Stimulated activated CD4-positive, alpha-beta T cell treated with anti-CD3 and anti-CD28 coated beads, Interleukin-2, amount 100 ng/mL, for 24 hours (primary cell): ENCODE data around the gene CFAP52.
A peak's percentile ranks its signal among the peaks of the same experiment; 100 is the strongest.
"Not testable (repeated sequence)": the region's sequence is repeated elsewhere in the genome, so short reads cannot be mapped to it uniquely, and the experiment has no call there.

Experiments used
- DNase-seq, 2 donors: peaks; one replicate each; pipeline ENCODE4 v3.0.0-alpha.2; 2020

Gene CFAP52

DNA sequence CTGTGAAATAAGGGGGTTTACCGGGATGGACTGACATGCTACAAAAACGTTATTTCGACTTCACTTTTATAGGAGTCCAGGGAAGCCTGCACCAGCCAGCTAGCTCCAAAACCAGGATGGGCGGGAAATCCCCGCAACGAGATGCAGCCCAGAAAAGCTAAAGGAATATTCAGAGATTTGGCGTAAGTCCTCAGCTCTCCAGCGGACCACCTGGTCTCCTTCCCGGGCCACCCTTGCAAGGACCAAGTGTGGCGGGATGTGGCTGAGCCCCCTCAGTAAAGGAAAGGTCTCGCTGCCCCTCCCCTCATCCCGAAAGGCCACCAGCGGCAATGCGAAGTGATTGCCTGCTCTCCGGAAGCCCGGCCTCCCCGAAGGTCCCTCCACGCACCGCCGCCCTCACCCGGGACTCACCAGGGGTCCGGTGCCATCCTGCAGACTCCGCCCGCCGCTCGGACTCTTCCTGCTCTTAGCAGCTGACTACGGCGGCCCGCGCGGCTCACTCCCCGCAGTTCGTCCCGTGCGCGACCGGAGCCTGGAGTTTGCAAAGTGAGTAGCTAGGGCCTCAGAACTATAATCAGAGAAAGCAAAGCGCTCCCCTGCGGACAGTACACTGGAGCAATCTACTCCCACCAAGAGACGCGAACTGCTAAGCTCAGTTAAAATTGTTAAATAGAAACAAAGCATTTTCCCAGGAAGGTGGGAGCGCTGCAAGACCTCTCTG is 901 bp upstream of the CFAP52 start, which contains the start of gene STX8:
STX8 (minus strand) TSS at position 440 of the 721 bp plus-strand sequence; CDS start at position 428, 12 bp downstream.
- DNase-seq, result peak; percentile 86 to 89

DNA sequence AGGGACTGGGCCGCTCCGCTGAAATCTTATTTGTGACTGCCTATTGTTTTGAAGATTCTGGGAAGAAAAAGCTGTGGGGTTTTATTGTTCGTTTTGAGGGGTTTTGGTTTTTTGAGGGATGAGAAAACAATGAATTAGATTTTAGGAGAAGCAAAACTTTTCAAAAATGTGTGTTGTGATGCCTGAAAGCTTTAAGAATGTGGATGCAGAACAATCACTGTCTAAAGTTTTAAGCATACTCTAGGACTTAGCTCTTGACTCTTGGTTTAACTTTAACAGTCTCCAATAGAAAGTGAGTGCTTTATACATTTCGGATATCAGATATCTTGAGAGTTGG is 899 bp downstream of the CFAP52 start:
- DNase-seq, result no peak

DNA sequence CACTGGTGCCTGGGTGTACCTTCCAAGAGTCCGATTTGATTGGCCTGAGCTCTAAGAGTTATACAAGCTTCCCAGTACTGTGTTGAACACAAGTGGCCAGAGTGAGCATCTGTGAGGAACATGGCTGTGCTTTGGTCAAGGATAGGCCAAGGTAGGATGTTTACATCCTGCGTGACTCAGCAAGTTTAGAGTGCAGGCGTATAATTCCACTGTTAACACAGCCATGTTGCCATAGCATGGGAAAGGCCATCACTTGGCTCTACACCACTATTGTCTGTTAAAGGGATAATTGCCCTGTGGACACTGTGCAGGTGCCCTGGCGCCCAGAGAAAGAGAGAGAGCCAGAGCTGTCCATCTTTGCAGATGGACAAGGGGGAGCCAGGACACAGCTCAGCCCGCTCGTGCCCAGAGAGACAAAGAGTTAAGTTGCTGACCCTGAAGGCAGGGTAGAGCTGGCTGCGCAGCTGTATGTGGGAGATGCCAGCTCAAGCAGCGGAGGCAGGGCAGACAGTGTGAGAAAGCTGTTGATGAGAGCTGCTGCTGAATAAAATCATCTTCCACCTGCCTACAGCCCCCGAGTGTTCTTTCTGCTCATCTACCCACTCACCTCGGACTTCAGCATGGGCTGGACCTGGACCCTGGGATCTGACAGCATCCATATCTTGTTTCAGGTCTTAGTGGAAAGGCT is 11.7 kb downstream of the CFAP52 start:
- DNase-seq, result no peak

DNA sequence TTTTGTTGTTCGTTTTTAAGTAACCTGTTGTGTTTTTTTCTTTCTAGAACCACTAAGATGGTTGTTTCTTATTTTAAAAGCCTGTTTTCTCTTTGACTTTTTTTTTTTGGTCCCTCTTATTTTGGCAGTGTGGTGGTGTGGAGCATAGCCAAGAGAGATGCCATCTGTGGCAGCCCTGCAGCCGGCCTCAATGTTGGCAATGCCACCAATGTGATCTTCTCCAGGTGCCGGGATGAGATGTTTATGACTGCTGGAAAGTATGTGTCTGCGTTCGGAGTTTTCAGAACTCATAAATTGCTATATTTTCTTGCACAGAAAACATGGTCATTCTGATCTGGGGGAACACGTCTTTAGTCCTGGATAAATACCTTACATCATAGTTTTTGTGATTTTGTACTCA is 17.6 kb downstream of the CFAP52 start:
- no peak for DNase-seq

DNA sequence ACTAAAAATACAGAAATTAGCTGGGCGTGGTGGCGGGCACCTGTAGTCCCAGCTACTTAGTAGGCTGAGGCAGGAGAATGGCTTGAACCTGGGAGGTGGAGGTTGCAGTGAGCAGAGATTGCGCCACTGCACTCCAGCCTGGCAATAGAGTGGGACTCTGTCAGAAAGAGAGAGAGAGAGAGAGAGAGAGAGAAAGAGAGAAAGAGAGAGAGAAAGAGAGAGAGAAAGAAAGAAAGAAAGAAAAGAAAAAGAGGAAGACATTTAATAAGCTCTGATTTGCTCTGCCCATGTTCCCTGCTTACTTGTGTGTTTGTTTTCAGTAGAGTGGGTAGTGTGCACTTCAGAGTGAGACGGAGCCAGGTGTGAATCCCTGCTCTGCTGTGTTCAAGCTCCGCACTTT is 21.2 kb downstream of the CFAP52 start:
- not testable (repeated sequence) for DNase-seq

DNA sequence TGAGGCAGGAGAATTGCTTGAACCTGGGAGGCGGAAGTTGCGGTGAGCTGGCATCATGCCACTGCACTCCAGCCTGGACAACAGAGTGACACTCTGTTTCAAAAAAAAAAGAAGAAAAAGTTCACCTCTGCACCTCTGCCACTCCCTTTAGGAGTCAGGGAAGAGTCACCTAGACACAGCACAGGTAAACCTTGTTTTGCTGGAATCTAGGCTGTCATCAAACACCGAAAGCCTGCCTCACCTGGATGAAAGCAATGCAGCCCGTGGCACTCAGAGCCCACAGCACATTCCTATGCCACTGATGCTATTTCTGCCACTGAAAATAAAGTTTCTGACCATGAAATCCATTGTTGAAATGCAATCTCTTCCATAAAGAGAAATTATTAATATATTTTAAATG is 22.2 kb downstream of the CFAP52 start:
- DNase-seq, result no peak

DNA sequence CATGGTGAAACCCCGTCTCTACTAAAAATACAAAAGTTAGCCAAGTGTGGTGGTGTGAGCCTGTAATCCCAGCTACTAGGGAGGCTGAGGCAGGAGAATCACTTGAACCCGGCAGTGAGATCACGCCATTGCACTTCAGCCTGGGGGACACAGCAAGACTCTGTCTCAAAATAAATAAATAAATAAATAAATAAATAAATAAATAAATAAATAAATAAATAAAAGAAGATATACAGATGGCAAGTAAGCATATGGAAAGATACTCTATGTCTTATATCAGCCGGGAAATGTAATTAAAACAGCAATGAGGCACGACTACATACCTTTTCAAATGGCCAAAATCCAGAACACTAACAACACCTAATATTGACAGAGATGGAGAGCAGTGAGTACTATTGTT is 28.1 kb downstream of the CFAP52 start:
- not testable (repeated sequence) for DNase-seq

DNA sequence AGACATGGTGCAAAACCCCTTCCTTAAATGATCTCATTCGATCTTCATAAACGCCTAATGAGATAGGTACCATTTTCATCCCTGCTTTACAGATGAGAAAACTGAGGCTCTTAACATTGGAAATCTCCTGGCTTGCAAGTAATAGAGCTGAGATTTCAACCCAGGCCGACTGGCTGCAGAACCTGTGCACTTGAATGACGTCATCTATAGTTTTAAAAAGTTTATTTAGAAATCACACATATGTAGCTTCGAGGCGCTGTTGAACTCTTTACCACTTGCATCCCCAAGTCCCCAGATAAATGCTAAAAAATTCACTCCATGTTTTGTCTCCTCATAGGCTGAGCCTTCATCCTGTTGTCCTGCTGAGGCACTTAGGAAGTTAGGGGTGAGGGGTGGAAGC is 30.0 kb downstream of the CFAP52 start:
- DNase-seq, result no peak

DNA sequence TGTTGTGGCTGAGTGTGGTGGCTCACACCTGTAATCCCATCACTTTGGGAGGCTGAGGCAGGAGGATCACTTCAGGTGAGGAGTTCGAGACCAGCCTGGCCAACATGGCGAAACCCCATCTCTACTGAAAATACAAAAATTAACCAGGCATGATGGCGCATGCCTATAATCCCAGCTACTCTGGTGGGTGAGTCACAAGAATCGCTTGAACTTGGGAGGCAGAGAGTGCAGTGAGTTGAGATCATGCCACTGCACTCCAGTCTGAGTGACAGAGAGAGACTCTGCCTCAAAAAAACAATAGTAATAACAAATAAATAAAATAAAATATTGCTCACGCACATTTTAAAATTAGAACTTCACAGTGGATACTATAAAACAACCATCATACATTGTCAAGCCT is 30.6 kb downstream of the CFAP52 start:
- not testable (repeated sequence) for DNase-seq

DNA sequence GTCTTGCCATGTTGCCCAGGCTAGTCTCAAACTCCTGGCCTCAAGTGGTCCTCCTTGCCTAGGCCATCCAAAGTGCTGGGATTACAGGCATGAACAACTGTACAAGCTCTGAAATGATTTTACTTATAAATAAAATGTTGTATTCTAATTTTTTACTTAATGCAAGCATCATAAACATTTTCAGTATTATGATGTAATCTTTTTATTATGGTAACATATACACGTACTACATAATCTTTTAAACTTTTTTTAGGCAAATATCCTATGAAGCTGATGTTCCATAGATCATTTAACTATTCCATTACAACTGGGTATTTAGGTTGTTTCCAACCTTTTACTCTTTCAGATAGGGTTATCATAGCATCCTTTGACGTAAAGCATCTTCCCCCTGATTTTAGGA is 35.1 kb downstream of the CFAP52 start:
- no peak for DNase-seq

DNA sequence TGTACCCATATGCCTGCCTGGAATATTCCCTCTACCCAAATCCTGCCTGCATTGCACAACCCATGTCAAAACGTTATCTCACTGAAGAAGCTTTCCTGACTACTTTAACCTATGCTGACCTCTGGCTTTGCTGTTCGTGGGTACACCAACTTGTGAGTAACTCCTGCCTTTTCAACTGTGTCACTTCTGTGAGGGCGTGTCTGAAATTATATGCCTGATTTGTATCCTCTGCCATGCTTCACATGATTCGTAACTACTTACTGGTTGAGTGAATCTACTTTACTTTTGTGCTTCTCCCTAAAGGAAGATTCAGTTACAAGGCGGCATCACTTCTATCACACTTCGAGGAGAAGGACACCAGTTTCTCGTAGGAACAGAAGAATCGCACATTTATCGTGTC is 35.6 kb downstream of the CFAP52 start:
- no peak for DNase-seq

DNA sequence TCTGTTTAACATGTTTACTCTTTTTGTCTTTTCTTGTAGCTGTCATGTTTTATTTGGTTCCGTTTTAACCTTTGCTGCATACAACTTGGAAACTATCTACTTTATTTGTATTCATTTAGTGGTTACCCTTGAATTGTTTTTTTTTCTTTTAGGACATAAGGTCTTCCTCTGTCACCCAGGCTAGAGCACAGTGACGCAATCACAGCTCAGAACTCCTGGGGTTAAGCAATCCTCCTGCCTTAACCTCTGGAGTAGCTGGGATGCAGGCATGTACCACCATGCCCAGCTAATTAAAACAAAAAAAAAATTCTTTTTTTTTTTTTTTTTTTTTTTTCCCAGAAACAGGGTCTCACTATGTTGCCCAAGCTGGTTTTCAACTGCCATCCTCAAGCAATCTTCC is 39.0 kb downstream of the CFAP52 start:
- no peak for DNase-seq

DNA sequence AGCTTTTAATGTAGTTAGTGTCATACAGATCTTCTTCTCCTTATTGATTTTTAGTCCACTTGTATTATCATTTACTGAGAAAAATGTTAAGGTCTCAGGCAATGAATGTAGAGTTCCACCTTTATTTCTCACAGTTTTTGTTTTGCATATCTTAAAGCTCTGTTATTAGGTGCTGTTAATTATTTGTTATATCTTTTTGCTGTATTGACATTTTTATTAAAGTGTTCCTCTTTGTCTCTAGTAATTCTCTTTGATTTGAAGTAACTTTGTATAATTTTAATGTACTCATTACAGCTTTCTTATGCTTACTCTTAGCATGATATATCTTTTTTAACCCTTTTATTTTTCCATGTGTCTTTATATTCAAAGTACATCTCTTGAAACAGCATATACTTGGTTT is 46.5 kb downstream of the CFAP52 start:
- DNase-seq, result no peak

DNA sequence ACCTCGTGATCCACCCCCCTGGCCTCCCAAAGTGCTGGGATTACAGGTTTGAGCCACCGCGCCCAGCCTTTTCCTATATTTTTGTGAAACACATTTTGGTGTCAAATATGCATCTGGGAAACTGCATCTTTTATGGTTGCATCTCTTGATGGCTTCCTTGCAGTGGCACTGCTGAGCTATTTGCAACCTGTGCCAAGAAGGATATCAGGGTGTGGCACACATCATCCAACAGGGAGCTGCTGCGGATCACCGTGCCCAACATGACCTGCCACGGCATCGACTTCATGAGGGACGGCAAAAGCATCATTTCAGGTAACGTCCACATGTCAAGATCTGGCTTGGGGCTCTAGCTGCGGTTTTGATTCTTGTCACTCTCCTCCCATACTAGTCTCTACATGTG is 52.1 kb downstream of the CFAP52 start:
- no peak for DNase-seq

DNA sequence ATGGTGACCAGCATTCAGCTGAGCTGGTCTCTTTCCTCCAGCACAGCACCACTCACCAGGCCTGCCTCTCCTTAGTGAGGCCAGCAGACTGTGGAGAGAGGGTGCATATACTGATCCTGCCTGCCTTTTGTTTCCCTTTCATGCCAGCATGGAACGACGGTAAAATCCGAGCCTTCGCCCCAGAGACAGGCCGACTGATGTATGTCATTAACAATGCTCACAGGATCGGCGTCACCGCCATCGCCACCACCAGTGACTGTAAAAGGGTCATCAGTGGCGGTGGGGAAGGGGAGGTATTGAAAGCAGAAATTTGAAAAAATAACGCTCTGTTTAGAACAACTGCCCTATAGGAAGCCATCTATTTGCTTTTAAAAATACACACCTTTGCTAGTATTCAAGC is 56.3 kb downstream of the CFAP52 start:
- no peak for DNase-seq

DNA sequence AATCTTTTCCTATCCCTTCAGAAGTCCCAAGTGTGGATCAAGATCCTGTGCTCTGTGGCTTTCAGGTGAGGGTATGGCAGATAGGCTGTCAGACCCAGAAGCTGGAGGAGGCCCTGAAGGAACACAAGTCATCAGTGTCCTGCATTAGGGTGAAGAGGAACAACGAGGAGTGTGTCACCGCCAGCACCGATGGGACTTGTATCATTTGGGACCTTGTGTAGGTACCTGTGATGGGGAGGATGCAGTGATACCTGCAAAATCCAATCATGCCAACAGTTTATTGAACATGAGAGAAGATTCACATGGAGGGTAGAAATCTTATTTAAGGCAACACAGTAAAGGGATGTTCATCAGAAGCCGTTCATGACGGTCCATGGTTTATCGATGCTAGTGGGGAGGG is 58.9 kb downstream of the CFAP52 start:
- DNase-seq, result no peak

DNA sequence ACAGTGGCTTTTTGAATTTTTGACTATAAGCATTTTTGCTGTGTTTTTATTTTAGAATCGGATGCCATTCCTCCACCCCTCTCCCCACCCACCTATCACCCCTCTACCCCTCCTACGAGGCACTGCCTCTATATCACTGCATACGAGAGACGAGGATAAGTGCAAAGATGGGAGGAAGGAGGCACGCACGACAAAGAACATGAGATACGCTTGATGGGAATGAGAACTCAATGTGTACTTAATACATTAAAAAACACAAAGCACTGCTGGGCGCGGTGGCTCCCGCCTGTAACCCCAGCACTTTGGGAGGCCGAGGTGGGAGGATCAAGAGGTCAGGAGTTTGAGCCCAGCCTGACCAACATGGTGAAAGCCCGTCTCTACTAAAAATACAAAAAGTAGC is 60.1 kb downstream of the CFAP52 start:
- no peak for DNase-seq

DNA sequence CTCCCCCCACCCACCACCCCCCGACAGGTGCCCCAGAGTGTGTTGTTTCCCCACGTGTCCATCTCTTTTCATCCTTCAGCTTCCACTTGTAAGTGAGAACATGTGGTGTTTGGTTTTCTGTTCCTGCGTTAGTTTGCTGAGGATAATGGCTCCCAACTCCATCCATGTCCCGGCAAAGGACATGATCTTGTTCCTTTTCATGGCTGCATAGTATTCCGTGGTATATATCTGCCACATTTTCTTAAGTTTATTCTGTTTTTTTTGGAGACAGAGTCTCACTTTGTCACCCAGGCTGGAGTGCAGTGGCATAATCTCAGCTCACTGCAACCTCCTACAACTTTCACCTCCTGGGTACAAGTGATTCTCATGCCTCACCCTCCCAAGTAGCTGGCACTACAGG is 63.9 kb downstream of the CFAP52 start:
- DNase-seq, result not testable (repeated sequence)

DNA sequence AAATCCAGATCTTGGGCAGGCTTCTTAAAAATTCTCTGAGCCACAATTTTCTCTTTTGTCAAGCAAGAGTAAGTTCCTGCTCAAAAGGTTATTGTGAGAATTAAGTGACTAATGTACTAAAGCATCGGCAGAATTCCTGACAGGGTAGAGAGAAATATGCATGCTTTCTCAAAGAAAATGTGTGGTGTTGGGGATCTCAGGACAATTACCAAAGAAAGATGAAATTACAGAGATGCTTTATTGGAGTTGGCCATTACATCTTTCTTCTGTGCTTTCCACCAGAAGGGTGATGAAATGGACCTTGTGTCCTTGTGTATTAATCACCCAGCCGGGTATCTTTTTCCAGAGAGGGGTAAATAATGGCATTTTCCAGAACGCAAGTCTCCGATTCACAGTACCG is 67.2 kb downstream of the CFAP52 start:
- no peak for DNase-seq

DNA sequence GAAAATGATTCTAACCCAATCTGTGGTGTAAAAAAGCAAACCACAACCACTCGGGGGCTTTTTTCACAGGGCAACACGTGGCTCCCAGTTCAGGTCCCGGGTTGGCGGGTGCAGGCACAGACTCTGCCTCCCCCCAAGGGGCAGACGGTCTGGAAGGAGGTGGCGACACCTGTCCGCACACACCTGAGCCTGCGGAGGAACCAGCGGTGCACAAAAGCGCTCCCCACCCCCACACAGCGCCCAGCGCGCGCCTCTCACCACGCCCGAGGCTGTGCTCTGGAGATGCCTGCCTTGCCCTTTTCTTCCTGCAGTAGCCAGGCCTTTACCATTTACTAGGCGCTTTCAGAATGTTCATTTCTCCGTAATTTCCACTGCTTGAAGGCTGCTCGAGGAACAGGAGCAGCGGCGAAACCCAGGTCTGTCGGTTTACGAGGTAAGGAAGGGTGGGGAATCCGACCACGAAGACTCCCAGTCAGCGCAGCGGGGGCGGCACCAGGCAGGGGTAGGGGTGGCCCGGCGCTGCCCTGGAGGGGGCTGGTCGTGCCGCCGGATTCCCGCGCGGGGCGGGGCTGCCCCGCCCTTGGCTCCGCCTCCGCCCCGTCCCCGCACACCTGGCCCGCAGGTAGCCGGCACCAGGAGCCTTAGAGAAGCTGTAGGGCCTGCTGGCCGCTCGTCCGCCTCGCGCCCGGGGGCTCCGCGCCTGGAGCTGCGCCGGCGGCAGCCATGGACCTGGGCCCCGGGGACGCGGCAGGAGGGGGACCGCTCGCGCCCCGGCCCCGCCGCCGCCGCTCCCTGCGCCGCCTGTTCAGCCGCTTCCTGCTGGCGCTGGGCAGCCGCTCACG is 68.7 kb downstream of the CFAP52 start, which contains the start of gene USP43:
USP43 (plus strand) TSS at position 608 of the 842 bp plus-strand sequence; CDS start at position 724, 116 bp downstream.
- DNase-seq, result peak; percentile 20 to 36

DNA sequence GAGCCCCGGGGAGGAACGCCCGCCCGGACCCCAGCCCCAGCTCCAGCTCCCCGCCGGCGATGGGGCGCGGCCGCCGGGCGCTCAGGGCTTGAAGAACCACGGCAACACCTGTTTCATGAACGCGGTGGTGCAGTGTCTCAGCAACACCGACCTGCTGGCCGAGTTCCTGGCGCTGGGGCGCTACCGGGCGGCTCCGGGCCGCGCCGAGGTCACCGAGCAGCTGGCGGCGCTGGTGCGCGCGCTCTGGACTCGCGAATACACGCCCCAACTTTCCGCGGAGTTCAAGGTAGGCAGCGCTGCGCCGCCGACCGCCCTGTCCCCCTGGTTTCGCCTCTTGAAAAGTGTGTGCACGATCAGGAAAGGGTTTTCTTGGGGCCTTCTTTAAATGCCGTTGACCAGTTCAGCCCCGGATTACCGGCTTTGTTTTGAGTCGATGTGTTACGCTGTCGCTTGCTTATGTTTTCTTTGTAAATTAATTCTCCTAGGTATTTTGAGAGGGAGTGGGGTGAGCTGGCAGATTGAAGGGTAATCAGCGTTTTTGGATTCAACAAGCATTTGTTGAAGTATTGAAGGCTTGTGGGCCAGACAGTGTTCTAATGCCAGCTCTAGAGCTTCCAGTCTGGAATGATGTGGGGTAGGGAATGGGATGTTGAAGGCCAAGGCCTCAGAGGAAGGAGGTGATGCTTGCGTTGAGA is 69.6 kb downstream of the CFAP52 start:
- peak in 1 of 2 donors; percentile 43 for DNase-seq

DNA sequence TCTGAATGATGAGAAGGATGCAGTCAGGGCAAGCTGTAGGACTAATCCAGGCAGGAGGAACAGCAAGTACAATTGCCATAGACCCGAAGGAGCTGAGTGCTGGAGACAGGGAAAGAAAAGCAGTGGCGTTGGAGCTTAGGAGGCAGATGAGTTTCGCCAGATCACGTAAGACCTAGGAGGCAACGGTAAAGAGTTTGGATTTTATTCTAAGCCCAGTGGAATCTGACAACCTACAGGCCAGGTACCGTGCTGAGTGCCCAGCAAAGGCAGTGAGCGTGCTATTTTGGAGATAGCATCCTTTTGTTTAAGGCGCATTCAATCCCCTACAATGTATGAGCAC is 70.1 kb downstream of the CFAP52 start:
- DNase-seq, result no peak

DNA sequence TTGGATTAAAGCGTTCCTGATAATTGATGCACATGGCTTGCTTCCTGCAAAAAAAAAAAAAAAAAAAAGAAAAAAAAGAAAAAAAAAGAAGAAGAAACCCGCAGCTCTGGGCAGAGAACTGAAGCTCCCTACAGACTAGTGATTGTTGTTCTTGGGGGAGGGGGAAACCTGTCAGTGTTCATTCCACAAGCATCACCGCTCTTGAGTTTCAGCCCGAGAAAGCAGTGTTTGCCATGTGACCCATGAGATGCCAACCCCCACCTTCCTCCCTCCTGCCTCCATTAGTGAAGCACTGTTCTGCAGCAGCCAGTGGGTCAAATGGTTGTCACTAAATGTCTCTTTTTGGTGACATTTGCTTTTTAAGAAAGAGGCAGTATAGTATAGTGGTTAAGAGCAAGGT is 70.6 kb downstream of the CFAP52 start:
- no peak for DNase-seq
